ENCODE data around the gene PTPN3. TPM values are rescaled to one million over a fixed set of nuclear protein-coding genes. Genes with fewer than 3 reads are reported as not detected.
A peak's percentile ranks its signal among the peaks of the same experiment; 100 is the strongest.

The PTPN3 gene
- total RNA-seq, 4 donors from 2014 or later: 31.6 to 64.0 (median 38.7) TPM

DNA sequence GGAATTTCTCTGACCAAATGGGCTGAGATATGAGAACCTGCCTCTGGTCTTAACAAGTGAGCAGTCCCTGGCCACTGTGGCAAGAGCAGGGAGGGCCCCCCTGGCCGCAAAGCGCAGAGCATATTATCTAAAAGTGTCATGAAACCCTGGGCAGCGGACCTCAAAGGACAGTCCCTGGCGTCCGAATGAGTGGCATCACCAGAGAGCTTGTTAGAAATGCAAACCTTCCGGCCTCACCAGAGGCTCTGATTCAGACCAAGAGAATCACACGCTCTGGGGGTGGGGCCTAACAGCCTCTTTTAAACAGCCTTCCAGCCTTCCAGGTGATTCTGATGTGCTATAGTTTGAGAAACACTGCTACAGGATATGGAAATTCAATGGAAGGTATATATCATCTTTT, 10.9 kb downstream of the PTPN3 start:
- peaks cover 3% of the 10 kb centered on the region for H3K4me1 ChIP-seq

DNA sequence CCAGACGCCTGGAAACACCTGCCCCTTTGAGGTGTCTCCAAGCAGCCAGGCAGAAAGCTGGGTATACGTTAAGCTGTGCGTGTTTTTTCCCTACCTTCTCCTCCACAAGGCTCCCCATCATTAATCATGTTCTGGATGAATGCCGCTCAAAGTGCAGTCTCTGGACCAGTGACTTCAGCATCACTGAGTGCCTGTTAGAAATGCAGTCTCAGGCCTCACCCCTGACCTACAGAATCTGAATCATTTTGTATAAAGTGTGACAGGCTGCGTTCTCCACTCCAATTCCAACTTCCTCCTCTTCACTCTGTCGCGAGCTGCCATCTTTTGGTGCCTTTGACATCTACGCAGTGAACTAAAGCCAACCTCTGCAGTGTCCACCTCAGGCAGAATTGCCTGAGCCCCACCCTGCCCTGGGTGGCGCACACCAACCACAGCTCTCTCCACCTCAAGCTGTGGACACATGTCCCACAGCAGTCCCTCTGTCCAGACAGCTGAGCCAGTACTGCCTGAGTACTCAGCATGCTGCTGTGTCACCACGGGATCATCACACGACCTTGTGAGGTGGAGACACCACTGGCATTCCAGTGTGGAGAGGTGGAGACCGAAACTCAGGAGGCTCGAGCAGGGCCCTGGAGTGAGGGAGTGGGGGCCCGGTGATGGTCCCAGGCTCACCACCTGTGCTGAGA, 14.2 kb downstream of the PTPN3 start:
- WGBS: 87% methylated on average over 14 of the region's 14 CpGs
- Histone ChIP-seq H3K4me1 (no peaks in the 10 kb centered on the region), H3K4me3 (no peak overlapping the region), H3K27me3 (peaks cover 3% of the 10 kb centered on the region), H3K9me3 (no peaks in the 10 kb centered on the region), H3K27ac (no peak overlapping the region), H3K36me3 (no peaks in the 10 kb centered on the region)
- DNase-seq (ENCODE audit: low spot score in 2 of 2): no peak
- TF ChIP-seq, protein P1, sequence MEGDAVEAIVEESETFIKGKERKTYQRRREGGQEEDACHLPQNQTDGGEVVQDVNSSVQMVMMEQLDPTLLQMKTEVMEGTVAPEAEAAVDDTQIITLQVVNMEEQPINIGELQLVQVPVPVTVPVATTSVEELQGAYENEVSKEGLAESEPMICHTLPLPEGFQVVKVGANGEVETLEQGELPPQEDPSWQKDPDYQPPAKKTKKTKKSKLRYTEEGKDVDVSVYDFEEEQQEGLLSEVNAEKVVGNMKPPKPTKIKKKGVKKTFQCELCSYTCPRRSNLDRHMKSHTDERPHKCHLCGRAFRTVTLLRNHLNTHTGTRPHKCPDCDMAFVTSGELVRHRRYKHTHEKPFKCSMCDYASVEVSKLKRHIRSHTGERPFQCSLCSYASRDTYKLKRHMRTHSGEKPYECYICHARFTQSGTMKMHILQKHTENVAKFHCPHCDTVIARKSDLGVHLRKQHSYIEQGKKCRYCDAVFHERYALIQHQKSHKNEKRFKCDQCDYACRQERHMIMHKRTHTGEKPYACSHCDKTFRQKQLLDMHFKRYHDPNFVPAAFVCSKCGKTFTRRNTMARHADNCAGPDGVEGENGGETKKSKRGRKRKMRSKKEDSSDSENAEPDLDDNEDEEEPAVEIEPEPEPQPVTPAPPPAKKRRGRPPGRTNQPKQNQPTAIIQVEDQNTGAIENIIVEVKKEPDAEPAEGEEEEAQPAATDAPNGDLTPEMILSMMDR (IDR thresholded peaks at IDR 0.05): no peak
- no peak for TF ChIP-seq POLR2AphosphoS5 (IDR thresholded peaks at IDR 0.05)
- TF ChIP-seq POLR2A (IDR thresholded peaks at IDR 0.05): no peak
- TF ChIP-seq EP300 (IDR thresholded peaks at IDR 0.05): no peak

More for the DNA sequence above, 10.9 kb downstream of the PTPN3 start:
- 68% methylated on average over 7 of the region's 7 CpGs for WGBS
- TF ChIP-seq POLR2AphosphoS5 (IDR thresholded peaks at IDR 0.05): no peak
- TF ChIP-seq, protein P1 (IDR thresholded peaks at IDR 0.05): no peak
- TF ChIP-seq EP300 (IDR thresholded peaks at IDR 0.05): no peak
- TF ChIP-seq POLR2A (IDR thresholded peaks at IDR 0.05): no peak
- no peak for DNase-seq (ENCODE audit: low spot score in 2 of 2)
- Histone ChIP-seq H3K4me3 (no peak overlapping the region), H3K9me3 (no peaks in the 10 kb centered on the region), H3K27ac (no peak overlapping the region), H3K36me3 (no peaks in the 10 kb centered on the region), H3K27me3 (no peaks in the 10 kb centered on the region)

DNA sequence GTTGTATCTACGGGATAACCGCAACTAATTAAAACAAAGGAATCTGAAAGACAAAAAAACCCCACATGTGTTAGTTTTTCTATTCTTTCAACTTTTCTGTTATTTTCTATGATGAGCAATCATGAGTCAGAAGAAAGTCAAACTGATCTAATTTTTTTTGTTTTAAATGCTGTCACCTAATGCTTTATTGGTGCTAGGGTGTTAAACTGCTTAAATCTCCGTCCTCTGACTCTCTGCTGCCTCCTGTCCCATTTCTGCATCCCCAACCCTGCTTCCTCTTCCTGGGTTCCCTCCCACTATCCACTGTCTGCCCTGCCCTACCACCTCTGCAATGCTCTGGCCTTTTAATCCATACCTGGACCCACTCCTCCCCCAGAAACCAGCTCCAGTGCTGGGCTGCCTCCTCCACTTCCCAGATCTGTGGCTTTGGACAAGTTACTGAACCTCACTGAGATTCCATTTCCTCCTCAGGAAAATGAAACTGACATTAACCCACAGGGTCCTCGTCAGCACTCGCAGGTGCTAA, 15.7 kb downstream of the PTPN3 start:
- 88% methylated on average over 5 of the region's 5 CpGs for WGBS
- Histone ChIP-seq H3K36me3 (no peaks in the 10 kb centered on the region), H3K27me3 (peaks cover 3% of the 10 kb centered on the region), H3K4me3 (no peak overlapping the region), H3K9me3 (no peaks in the 10 kb centered on the region), H3K27ac (no peak overlapping the region), H3K4me1 (peaks cover under 1% of the 10 kb centered on the region)
- no peak for TF ChIP-seq POLR2A (IDR thresholded peaks at IDR 0.05)
- TF ChIP-seq POLR2AphosphoS5 (IDR thresholded peaks at IDR 0.05): no peak
- TF ChIP-seq, protein P1 (IDR thresholded peaks at IDR 0.05): no peak
- TF ChIP-seq EP300 (IDR thresholded peaks at IDR 0.05): no peak
- DNase-seq (ENCODE audit: low spot score in 2 of 2): peak in 1 of 2 donors; percentile 25

DNA sequence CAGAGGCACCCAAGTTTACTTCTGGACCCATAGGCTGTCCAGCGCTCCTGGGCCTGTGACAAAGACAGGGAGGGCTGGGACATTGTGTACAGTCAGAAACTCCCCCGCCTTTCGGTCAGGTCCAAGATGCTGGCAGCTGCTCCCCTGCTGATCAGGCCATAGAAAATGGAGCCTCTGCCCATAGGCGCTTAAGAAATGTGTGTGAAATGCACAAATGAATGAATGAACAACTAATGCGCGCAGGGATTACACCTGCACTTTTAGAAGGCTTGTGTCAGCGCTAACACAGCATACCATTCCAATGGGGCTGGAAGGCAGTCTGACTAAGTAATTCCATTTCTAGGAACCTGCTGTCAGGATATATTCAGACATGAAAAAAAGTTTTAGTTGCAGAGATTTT, 16.3 kb downstream of the PTPN3 start:
- no peak for DNase-seq (ENCODE audit: low spot score in 2 of 2)
- peaks cover 7% of the 10 kb centered on the region for H3K4me1 ChIP-seq
- no peaks in the 10 kb centered on the region for H3K36me3 ChIP-seq
- TF ChIP-seq EP300 (IDR thresholded peaks at IDR 0.05) (no peak), POLR2AphosphoS5 (IDR thresholded peaks at IDR 0.05) (no peak), POLR2A (IDR thresholded peaks at IDR 0.05) (no peak)
- TF ChIP-seq, protein P1 (IDR thresholded peaks at IDR 0.05): no peak
- no peak overlapping the region for H3K4me3 ChIP-seq
- WGBS: 90% methylated on average over 7 of the region's 7 CpGs
- no peak overlapping the region for H3K27ac ChIP-seq
- no peaks in the 10 kb centered on the region for H3K9me3 ChIP-seq
- H3K27me3 ChIP-seq: peaks cover 3% of the 10 kb centered on the region

DNA sequence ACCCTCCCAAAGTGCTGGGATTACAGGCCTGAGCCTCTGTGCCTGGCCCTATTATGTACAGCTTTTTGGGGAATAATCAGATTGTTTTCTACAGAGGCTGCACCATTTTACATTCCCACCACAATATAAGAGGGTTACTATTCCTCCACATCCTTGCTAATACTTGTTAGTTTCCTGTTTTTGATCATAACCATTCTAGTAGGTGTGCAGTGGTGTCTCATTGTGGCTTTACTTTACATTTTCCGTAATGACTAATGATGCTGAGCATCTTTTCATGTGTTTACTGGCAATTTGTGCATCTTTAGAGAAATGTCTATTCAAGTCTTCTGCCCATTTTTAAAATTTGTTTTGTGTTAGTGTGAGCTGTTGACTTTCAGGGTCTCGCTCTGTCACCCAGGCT, 18.3 kb downstream of the PTPN3 start:
- peaks cover 26% of the 10 kb centered on the region for H3K4me1 ChIP-seq
- H3K36me3 ChIP-seq: no peaks in the 10 kb centered on the region
- WGBS: 96% methylated on average over 2 of the region's 2 CpGs
- peaks cover 3% of the 10 kb centered on the region for H3K27me3 ChIP-seq
- no peaks in the 10 kb centered on the region for H3K9me3 ChIP-seq
- DNase-seq (ENCODE audit: low spot score in 2 of 2): no peak
- no peak for TF ChIP-seq POLR2AphosphoS5 (IDR thresholded peaks at IDR 0.05)
- TF ChIP-seq, protein P1 (IDR thresholded peaks at IDR 0.05): no peak
- no peak for TF ChIP-seq POLR2A (IDR thresholded peaks at IDR 0.05)
- no peak for TF ChIP-seq EP300 (IDR thresholded peaks at IDR 0.05)
- no peak overlapping the region for H3K4me3 ChIP-seq
- H3K27ac ChIP-seq: no peak overlapping the region
